Epidermal melanocyte (primary cell): ENCODE data around the gene TMOD1.
"Not testable (repeated sequence)": the region's sequence is repeated elsewhere in the genome, so short reads cannot be mapped to it uniquely, and the experiment has no call there.

Experiments
- DNase-seq: peaks from one replicate; pipeline ENCODE4 v3.0.0; 2011; ENCODE audit warnings: low spot score; ENCODE audit not compliant: insufficient read length

TMOD1 gene

DNA sequence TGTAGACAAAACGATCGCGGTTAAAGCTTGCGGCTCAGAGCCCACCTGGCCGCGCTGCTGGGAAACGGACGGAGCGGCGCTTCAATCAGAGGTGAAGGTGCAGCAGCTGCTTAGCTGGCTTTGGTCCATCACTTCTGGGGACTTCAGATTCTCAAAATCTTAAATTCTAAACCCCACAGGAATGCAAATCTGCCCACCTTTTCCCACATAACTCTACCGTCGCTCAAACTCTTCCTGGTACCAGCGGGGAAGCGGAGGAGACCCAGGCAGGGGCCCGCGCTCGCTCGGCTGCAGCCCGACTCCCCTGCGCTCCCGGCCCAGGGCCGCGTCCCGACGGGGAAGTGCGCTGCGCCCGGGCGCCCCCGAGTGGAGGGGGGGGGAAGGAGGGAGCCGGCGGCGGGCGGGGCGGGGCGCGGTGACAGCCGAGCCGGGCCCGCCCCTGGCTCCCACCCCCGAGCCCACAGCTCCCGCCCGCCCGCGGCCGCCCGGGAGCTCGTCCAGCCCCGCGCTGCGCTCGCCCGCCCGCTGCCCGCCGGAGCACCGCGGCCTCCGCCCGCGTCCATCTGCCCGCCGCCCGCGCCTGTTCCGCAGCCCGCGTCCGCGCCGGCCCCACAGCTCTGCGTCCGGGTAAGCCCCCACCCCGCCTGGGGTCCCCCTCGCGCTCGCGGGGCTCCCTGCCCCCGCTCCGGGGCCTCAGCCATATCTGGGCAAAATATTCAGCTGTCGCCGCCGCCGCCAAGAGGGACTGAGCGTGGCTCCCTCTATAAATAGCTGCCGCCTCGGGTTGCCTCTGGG lies at the start of gene TMOD1:
Gene TMOD1 (plus strand): TSS at position 490 of the 795 bp plus-strand sequence. CDS start 22,523 bp downstream, outside the sequence.
- DNase-seq, result peak; percentile 82

DNA sequence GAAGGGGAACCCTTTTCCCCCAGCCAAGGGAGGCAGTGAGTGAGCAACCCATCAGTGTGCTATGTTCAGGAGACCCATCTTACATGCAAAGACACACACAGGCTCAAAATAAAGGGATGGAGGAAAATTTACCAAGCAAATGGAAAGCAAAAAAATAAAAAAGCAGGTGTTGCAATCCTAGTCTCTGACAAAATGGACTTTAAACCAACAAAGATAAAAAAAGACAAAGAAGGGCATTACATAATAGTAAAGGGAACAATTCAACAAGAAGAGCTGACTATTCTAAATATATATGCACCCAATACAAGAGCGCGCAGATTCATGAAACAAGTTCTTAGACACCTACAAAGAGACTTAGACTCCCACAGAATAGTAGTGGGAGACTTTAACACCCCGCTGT lies 47.9 kb upstream of the TMOD1 start:
- DNase-seq, result not testable (repeated sequence)

DNA sequence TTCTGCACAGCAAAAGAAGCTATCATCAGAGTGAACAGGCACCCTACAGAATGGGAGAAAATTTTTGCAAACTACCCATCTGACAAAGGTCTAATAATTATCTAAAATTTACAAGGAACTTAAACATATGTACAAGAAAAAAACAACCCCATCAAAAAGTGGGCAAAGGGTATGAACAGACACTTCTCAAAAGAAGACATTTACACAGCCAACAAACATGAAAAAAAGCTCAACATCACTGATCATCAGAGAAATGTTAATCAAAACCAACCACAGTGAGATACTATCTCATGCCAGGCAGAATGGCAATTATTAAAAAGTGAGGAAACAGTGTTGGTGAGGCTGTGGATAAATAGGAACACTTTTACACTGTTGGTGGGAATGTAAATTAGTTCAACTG lies 44.6 kb upstream of the TMOD1 start:
- DNase-seq, result not testable (repeated sequence)

DNA sequence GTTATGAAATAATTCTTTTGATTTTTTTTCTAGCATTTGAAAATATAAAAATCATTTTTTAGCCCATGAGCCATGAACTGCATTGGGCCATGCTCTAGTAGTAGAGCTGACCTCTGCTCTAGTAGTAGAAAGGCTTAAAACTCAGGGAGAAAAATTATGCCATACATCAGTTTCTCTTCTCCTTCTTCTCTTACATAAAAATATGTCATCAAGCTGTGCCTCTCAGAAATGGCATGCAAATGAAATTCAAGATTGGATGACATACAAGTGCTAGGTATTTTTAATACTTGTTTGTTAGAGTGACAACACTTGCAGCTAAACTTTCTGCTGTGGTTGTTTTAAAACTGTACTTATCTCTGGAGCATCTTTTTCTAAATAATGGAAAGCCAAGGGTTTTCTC lies 42.1 kb upstream of the TMOD1 start:
- no peak for DNase-seq

DNA sequence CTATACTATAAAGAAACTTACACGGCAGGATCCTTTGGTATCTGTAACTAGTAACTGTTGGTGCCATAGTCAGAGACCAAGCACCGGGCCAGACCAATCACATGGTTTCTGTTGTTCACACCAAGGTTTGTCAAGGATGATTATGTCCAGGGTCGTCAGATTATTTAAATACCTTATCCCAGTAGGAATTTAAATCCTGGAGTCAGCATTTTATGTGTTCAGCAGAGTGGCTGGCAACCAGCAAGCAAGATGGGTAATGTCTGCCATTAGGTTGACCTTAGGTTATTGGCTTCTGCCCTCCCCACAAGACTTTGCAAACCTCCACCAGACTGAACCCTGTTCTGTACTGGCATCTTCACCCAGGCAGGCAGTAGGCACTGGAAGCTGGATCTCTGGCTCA lies 39.3 kb upstream of the TMOD1 start:
- no peak for DNase-seq

DNA sequence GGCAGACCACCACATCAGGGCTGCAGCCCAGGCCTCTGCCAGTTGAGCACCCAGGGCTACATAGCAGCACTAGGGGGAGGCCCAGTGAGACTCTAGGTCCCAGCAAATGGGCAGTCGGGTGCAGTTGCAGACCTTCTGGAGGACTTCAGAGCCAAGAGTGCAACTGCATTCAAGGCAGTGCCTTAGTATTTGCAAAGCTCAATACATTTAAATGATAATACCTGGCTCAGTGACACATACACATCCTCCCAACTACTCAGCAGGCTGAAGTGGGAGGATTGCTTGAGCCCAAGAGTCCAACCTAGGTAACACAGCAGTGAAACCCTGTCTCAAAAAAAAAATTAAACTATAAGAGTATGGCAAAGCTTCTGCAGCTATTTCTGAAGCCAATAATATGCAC lies 38.6 kb upstream of the TMOD1 start:
- DNase-seq, result no peak

DNA sequence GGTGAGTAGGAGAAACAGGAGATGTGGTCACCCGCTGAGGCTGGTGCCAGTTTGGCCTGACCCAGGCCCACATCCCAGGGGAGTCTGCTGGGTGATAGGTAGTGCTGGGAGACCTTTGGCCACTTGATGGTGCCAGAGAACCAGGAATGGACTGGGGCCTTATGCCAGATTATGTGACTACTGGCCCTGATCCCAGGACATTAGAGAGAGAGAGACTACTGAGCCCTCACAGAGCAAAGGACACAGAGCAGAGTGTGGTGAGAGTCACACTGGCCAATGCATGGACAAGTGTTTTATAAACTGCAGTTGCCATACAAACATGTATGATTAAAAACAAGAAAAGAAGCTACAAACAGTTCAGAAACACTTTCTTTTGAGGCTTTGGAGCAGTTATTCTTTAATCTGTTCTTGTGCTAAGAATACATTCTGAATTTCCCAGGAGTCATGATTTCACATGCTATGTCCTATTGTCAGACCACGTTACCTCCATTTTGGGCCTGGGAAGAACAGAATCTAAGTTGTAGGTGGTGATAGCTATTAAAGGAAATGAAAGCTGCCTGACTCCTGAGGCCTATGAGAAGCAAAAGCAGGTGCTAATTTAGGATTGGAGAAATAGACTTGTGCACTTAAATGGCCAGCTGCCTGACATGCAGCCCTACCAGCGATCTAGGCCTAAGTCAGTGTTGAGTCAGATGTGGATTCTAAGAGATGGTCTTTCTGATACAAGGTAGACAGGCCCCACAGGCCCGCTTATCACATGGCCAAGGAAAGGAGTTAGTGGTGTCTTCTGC lies 32.6 kb upstream of the TMOD1 start:
- peak; percentile 83 for DNase-seq

DNA sequence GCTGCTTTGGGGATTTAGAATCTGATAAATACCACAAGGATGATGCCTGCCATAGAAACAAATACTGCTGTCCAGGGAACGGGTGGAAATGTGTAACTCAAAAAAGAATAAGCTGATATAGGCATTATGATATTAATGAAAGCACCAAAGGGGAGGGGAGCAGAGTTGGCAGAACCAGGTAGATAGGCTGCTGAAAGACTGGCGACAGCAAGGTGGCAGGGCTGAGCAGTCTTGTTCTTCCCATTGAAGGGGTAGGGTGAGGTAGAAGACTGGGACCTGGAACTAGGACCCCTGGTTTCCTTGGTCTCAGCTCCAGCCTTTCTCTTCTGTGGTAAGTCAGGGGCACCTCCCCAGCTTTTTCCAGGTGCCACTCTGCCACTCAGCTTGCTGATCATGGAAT lies 31.4 kb upstream of the TMOD1 start:
- DNase-seq, result no peak

DNA sequence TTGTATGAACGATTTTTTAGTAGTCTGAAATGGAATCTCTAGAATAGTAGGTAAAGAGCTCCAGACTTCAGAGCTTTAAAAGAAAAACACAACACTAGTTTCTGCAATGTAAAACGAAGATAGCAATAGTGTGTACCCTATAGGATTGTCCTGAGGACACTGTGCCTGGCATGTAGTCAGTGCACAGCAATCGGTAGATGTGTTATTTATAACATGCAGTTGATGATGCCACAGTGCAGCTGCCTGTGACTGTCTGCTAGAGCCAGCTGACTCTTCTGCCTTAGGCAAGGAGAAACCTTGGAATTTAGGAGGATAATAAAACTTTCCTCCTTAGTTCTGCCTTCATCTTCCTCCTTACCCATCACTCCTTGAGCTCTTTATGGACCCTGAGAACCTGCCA lies 27.7 kb upstream of the TMOD1 start:
- DNase-seq, result no peak

DNA sequence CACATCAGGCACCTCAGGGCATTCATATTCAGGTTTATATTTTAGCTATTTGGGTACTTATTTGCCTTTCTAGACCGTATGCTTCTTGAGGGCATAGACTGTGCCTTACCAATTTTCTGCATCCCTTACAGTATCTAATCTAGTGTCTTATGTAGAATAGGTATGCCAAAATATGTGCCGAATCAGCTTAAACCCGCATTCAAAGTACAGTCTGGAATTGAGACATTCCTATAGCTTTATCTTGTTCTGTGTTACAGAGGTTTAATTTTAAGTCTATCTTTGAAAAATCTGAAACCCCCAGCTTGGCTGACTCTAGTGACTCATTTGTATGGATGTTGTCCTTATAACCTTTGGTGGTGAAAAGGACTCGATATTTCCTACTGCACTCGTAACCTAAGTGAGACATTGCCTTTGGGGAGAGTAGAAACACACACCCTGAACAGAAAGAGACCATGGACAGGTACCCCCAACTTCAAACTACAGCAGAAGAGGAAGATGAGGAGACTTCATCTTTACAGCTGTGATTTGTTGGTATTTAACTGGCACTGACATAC lies 27.0 kb upstream of the TMOD1 start:
- no peak for DNase-seq

DNA sequence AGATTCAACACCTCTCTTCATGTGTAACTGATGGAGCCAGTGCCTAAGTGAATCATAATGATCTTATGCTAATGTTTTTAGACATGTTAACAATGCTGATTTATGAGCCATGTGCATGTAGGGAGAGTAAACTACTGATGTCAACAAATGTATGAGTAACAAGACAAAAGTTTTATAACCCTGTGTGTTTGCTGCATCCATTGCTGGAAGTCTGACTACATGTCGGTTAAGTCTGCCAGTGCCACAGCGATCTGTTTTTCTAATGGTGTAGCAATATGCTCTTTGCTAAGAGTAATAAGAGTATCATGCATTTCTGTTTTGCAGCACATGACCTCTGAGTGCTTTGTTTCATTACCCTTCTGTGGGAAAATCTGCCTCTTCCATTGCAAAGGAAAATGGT lies 26.4 kb upstream of the TMOD1 start:
- no peak for DNase-seq

DNA sequence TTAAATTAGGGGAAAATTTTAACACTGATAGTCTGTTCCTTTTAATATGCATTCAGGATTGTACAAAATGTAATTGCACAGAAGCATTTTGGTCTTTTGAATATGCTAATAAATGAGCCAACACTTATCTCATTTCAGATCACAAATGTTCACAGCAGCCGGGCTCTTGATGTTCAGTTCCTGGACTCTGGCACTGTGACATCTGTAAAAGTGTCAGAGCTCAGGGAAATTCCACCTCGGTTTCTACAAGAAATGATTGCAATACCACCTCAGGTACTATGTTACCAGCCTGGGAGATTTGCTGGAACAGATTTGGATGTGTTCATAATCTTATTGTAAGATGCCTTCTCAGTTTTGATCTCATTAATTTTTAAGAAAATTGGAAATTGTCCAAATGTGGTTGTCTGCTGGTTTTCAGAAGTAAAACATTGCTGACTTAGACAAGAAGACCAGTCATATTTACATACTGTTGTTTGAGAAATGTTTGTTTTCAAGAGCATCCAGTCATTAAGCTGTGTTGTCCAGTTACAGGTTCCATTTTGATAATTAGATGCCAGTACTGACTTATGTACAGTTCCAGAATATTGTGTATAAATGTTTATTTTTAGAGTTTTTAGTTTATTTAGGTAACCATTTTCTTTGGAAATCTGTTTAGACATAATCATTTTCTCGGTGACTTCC lies 23.0 kb upstream of the TMOD1 start:
- no peak for DNase-seq

DNA sequence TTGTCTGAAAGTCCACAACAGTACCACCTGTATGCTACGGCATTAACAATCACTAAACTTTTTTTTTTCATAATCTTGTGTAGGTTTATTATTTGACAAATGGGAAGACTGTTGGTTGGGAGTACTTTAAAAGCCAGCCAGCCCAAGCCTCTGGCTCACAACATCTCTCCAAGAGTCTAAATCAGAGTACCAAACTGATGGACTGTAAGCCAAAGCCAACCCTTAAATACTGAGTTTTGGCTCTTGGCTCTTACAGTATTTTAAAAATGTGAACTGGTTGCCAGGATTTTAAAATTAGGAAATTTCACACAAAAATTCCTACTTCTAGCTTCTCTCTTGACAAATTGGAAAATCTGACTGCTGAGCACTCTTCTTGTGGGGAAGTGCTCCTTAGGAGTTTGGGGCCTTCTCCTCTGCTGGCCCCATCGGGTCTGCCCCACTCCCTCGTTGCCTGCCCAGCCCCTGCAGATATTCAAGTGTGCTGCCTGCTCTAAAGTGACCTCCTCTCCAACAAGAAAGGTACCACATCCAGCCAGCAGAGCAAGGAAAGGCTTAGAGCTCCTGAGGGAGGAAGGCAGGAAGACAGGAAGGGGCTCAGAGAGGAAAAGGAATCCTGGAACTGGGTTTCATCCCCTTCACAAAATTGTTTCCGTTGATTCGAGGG lies 21.8 kb upstream of the TMOD1 start:
- DNase-seq, result no peak

DNA sequence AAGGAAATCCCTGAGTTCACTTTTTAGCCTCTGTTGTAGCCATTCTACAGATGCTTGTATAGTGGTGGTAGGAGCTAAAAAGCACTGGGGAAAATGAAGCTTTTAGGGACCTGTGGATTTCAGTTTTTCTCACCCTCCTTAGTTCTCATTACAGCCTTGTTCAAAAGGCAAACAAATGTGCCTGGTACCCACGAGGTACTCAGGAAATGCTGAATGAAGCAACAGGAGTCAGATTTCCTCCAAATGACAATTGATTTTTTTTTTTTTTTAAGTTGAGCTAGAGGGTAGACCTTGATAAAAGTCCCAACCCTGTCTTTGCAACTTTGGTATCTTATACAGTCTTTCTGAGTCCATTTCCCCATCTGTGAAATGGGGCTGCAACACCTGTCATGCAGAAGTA lies 21.3 kb upstream of the TMOD1 start:
- DNase-seq, result no peak

DNA sequence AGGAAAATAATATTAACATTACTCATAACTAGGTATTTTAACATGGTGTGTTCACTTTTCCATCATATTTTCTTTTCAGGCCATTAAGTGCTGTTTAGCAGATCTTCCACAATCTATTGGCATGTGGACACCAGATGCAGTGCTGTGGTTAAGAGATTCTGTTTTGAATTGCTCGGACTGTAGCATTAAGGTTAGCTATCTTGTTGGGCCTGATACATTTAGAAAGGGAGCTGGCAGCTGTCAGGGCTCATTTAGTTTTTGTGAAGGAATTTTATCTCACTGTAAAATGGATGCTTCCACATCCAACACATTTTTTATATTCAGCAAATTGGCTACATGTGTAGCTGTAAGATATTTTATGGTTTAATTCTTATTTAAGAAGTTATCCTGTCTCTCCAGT lies 20.7 kb upstream of the TMOD1 start:
- DNase-seq, result no peak

DNA sequence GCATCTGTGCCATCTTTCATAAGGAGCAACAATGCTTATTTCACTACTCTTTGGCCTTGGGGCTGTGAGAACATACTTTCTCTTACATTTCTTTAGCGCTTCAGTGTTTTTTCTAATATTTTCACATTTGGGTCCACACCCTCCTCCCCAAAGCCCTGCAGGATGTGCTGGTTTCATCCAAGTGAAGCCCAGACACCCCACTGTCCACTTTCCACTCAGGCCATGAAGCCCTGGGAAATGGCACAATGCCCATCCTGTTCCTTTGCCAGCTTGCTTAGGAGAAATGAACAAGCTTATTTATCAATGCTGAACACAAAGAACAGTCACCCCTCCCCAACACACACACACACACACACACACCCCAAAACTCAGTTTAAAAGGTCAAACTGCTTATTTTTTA lies 17.3 kb upstream of the TMOD1 start:
- peak; percentile 52 for DNase-seq

DNA sequence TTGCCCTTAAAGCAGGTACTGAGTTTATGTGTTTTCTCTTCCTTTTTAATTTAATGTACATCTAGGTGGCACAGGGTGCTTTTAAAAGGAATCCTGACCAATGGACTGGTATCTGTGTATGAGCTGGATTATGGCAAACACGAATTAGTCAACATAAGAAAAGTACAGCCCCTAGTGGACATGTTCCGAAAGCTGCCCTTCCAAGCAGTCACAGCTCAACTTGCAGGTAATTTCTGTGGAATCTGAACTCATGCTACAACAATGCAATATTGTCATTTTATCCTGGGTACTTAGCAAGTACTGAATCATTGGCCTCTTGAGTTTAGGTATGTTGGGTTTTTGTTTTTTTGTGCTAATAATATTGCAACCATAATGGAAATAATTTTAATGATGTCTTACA lies 14.4 kb upstream of the TMOD1 start:
- DNase-seq, result no peak

DNA sequence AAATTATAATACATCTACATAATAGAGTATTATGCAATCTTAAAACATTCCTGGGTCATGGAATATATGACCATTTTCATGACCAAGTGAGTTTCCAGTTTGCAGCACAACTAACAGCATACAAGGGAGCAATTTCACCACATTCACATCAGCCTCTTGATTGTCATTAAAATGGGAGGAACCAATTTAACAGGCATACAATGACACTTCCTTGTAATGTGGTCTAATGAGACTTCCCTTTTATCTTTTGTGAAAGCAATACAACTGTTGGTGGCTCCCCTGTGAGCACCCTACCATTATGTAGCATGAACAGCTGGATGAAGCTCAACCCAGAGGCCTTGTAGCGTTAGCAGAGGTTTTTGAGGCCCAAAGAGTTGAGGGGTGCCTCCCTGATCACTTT lies 13.6 kb upstream of the TMOD1 start:
- DNase-seq, result no peak

DNA sequence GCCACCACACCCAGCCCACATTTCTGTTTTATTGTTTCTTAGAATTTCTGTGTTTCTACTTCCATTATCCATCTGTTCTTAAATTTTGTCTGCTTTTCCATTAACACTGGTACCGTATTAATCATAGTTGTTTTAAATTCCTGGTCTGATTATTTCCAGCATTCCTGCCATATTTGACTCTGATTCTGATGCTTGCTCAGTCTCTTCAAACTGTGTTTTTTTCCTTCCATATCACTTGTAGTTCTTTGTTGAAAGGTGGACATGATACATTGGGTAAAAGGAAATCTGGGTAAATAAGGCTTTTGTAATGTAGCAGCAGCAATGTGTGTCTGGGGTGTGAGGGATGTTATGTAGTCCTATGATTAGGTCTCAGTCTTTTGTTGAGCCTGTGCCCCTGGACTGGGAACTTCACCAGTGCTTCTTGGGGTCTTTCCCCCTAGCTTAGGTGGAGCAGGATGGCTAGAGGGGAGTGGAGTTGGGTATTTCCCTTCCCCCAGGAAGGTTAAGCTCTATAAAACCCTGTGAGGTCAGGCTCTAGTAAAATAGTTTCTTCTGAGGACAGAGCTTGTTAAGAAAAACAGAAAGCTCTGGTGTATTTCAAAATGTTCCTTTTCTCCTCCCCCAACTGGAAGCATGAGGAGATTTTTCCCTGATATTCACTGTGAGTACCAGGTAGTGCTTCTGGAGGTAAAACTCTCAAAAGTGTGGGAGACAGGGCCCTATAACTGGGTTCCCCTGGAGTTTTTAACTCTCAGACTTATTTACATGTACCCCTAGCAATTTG lies 10.1 kb upstream of the TMOD1 start:
- no peak for DNase-seq

DNA sequence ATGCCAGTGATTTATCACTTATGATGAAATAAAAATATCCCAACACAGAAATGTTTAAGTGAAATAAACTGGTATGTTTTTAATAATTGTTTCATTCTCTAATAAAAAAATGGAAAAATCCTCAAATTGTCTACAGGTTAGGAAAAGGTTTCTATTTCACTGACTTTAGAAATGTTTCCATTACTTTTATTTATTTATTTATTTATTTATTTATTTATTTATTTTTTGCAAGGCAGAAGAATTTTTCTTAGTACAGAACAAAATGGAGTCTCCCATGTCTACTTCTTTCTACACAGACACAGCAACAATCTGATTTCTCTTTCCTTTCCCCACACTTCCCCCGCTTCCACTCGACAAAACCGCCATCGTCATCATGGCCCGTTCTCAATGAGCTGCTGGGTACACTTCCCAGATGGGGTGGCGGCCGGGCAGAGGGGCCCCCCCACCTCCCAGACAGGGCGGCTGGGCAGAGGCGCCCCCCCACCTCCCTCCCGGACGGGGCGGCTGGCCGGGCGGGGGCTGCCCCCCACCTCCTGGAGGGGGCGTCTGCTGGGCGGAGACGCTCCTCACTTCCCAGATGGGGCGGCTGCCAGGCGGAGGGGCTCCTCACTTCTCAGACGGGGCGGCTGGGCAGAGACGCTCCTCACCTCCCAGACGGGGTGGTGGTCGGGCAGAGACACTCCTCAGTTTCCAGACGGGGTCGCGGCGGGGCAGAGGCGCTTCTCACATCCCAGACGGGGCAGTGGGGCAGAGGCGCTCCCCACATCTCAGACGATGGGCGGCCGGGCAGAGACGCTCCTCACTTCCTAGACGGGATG lies 3.7 kb upstream of the TMOD1 start:
- not testable (repeated sequence) for DNase-seq
